GM19238 (cell line): Measurements from ENCODE around the gene RAMP1.

Experiments used
- DNase-seq: peaks from one replicate; pipeline ENCODE4 v3.0.0; 2011; ENCODE audit warnings: low spot score; ENCODE audit not compliant: insufficient read length

Gene RAMP1

DNA sequence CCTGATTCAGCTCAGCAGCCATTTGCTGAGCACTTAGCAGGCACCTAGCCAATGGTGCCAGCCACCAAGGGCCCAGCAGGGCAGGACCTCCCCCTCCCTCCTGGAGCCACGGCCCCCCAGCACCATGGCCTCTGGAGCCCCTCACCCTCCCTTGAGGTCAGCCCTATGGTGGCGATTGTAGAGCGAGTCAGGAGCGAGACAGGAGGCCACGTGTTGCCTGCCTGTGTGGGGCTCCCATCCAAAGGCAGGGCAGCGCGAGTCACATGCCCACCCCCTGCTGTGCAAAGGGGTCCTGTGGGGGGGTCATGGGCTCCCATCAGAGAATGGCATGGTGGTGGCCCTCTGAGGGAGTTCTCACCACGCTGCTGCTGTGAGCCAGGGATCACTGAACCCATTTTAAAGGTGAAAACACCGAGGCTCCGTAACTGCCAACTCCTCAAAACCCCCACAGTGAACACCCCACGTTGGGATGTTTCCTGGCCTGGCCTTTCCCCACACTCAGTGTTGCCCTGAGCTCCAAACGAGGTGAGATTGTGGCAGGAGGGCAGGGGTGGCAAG lies 35.6 kb downstream of the RAMP1 start:
- DNase-seq = no peak

GRCh38 chr2:237895544-237896506 lies 36.4 kb downstream of the RAMP1 start:
- DNase-seq = no peak

- no peak for DNase-seq
These were observed 37.1 kb downstream of the RAMP1 start for GRCh38 chr2:237896507-237896892.

DNA sequence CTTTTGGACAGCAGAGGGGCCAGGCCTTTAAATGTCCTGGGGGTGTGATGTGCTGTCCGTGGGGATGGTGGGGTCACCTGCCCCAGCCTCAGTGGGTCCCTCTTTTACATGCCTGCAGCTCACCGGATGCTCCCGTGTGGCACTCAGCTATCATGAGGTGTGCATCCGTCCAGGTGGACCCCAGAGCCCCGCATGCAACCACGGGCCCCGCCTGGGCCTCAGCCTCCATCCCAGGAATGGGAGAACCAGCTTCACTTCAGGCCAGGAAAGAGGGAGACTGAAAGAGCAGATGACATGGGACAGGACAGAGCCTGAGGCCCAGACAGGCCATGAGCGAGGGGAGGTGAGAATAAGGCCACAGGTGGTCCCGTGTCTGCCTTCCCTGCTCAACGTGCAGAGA lies 37.5 kb downstream of the RAMP1 start:
- DNase-seq = no peak

DNA sequence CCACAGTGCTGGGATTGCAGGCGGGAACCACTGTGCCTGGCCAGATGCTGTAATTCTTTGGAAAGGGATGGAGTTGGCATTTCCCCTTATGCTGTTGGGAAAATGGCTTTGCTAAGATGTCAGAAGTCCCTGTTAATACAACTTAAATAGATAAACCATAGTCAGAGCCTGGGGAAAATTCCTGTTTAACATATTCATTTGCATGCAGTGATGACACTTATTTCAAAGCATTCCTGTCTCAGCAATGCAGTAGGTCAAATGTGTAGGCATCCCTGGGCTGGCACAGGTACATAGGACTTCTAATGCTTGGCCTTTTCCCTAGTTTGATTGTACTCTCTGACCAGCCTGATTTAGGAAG lies 38.6 kb downstream of the RAMP1 start:
- DNase-seq = no peak

DNA sequence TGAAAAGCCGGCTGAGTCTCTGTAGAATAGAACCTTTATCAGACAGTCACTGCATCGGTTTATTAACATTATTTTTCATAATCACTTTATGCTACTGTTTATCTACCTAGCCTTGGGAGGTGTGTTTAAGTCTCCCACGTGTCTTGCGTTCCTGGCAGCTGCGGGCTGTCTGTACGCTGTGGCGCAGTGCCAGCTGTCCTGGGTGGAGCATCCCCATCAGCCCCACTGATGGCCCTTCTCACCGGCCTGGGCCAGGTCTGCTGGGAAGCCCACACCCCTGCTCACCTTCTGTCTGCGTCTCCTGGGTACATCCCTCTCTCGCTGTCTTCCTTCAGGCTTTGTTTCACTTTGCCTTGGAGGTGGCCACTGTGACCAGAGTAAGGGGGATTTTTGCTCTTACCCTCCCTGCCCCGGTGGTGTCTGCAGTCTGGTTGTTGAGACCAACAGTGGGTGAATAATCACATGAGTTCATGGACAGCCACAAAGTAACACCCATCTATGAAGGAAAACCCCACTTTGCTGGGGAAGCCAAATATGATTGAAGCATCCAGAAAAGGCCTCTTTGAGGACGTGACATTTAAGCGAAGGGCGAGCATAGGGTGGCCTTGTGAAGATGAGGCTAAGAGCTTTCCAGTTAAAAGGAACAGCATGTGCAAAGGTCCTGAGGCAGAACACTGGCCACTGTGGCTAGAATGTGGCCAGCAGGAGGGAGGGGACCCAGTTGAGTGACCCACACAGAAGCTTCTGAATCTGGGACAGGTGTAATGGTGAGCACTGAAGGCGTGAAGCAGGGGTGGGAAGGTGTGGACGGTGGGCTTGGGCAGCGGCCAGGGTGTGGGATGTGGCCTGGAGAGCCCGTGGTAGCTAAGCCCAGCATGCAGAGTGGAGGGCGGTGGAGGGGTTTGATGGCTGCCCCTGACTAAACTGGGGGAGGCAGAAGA lies 41.7 kb downstream of the RAMP1 start:
- DNase-seq = no peak

DNA sequence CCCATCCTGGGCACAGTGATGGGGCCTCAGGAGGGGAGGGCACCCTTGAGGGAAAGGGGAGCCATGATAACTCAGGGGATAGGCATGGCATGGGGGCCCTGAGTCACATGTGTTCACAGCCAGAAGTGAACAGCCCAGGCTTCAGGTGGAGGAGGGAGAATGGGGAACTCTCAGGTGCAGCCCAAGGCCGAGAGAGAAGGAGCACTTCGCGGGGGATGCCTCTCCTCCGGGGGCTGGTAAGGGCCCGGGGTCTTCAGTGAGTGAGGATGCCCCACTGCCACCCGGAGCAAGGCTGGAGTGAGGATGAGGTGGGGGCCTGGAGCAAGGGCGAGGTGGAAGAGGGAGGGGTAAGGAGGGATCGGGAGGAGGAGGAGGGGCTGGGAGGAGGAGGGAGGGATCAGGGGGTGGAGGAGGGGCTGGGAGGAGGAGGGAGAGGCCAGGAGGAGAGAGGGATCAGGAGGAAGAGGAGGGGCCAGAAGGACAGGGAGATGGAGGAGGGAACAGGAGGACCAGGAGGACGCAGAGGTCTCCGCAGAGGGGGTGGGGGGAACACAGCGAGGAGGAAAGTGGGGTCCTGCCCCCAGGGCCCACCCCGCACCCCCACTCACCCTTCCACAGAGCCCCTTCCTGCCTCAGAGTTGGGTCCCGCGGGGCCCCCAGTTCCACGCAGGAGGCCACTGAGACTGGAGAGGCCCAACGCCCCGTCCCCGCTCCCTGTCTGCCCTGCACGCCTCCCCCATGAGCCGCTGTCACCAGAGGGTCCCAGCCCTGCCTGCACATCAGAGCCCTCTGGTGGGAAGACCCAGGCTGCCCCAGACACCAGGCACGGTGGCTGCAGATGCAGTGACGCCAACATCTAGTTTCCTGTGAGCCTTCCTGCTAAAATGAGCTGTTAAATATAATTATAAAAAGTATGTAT lies 42.8 kb downstream of the RAMP1 start:
- DNase-seq = no peak

DNA sequence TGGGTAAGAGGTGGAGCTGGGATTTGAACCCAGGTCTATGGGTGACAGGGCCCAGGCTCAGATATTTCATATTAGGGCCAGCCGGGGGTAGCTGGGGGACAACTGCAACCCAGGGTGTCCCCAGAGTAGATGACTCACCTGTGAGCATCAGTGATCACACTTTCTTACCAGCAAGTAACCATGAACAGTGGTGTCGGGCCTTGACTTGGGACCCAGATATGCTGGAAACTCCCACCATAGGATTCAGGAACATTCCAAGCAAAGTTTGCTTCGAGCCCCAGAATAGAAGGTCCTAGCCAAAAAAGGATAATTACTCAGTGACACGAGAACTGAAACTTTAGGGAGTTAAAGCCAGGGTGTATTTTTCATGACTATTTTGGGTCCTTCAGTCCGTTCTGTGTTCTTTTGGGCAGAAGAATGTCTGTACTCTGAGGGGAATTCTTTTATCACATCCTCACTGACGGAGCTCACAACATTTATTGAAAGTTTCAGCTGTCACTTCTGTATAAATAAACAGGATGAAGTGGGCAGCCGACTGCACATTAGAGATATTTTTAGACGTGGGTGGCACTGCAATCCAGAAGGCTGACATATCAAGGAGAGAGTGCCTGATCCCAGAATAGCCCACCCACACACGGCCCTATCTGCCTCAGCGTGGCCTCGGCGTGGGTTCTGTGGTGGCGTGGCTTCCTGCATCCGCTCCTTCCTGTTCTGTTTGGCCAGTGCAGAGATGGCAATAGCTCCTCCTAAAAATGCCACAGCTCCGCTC lies 45.6 kb downstream of the RAMP1 start:
- DNase-seq = no peak

GRCh38 chr2:237907144-237907543 lies 47.7 kb downstream of the RAMP1 start:
- no peak for DNase-seq

GRCh38 chr2:237909075-237909695 lies 49.8 kb downstream of the RAMP1 start:
- DNase-seq = no peak

- no peak for DNase-seq
These were observed 50.5 kb downstream of the RAMP1 start for GRCh38 chr2:237909801-237910475.

DNA sequence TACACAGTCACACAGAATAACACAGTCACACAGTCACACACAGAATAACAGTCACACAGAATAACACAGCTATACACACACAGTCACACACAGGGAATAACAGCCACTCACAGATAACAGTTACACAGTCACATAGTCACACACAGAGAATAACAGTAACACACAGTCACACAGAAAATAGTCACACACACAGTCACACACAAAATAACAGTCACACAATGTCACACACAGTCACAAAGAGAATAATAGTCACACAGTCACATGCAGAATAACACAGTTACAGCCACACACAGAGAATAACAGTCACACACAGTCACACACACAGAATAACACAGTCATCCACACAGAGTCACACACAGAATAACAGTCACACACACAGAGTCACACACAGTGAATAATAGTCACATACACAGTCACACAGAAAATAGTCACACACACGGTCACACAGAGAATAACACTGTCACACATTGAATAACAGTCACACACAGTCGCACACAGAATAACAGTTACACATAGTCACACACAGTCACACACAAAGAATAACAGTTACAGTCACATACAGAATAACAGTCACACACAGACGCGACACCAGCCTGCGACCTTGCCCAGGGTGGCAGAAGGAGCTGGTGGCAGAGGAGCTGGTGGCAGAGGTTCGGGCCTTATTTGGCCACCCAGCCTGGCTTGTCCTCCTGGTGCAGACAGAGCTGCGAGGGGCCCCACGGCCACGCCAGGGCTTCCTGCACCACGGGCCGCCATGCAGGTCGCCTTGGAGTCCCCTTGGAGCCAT lies 51.3 kb downstream of the RAMP1 start:
- DNase-seq = no peak

DNA sequence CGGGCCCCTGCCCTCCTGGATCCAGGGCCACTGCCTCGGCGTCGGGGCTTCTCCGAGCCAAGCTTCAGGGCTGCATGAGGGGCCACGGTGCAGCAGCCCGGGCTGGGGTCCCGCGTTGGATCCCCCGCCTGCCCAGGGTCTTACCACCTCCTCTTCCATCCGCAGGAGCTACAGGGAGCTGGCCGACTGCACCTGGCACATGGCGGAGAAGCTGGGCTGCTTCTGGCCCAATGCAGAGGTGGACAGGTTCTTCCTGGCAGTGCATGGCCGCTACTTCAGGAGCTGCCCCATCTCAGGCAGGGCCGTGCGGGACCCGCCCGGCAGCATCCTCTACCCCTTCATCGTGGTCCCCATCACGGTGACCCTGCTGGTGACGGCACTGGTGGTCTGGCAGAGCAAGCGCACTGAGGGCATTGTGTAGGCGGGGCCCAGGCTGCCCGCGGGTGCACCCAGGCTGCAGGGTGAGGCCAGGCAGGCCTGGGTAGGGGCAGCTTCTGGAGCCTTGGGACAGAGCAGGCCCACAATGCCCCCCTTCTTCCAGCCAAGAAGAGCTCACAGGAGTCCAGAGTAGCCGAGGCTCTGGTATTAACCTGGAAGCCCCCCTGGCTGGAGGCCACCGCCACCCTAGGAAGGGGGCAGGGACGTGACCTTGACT lies 52.1 kb downstream of the RAMP1 start:
- DNase-seq = no peak

DNA sequence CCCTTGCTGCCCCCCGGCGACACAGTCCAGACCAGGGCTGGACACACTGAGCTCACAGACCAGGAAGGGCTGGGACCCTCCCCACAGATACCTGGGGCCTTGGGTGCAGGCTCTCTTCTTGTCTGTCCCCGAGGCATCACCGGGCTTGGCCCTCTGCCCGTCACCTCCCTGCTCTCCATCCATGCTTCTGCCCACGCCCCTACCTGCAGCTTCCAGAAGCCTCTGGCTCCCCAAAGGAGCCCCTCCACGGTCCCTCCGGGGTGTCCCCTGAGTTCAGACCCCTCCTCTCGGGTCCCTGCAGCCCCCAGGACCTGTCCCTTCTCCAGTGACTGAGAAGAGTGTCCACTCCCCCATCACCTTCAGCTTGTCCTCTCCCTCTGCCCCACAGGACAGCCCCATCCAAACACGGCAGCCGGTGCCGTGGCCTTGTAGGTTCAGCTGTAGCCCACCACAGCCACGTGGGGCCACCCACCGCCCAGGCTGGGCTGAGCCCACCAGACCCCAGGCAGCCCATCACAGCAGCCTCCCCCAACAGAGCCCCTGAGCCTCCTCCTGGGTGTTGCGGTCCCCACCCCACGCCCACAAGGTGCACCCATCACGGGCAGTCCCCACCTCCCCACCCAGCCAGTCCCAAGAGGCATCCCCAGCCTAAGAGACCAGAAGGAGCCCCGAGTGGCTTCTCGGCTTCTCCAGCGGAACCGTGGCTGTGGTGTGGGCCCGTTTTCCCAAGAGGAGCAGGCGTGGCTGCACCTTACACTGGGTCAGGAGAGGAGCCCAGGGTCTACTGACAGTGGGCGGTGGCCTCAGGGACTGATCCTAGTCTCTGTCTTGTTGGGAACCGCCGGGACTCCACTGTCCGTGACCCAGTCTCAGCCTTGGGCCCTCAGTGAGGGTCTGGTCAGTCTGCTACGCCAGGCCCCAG lies 53.1 kb downstream of the RAMP1 start:
- no peak for DNase-seq

- DNase-seq = no peak
These were observed 53.9 kb downstream of the RAMP1 start for GRCh38 chr2:237913193-237913917.

GRCh38 chr2:237915576-237915975 lies 56.2 kb downstream of the RAMP1 start:
- DNase-seq = no peak
